Ovary (tissue), 9 donors: ENCODE measurements around the gene FBXO45. TPM values are rescaled to one million over a fixed set of nuclear protein-coding genes. Genes with fewer than 3 reads are reported as not detected.
A peak's percentile ranks its signal among the peaks of the same experiment; 100 is the strongest.

Source experiments
- DNase-seq, 5 donors: peaks; one replicate each; pipeline ENCODE4 v3.0.0-alpha.2; 2019 to 2020
- H3K27ac ChIP-seq, 2 donors: fragments of 200-600 bp; one replicate each; pipeline versions ENCODE4 v1.5.1 to v1.8.0; 2019 to 2022
- H3K27me3 ChIP-seq: fragments of 200-600 bp; one replicate; pipeline ENCODE4 v1.8.0; 2022
- H3K36me3 ChIP-seq: fragments of 200-600 bp; sonication (generic); one replicate; pipeline ENCODE4 v1.5.1; 2019
- H3K4me1 ChIP-seq: one replicate; pipeline ENCODE4 v1.8.1; 2013; ENCODE audit warnings: mild to moderate bottlenecking, moderate library complexity; ENCODE audit not compliant: insufficient read depth
- H3K4me3 ChIP-seq: fragments of 200-600 bp; sonication (generic); one replicate; pipeline ENCODE4 v1.5.1; 2017
- H3K9me3 ChIP-seq, 2 donors: fragments of 200-600 bp in 1 of 2; sonication (generic) in 1 of 2; one replicate each; pipeline versions ENCODE4 v1.5.1 to v1.8.1; 2013 to 2019; ENCODE audit warnings: mild to moderate bottlenecking in 1 of 2, moderate library complexity in 1 of 2
- EP300 ChIP-seq: sonication (generic); formaldehyde crosslinking; IDR thresholded peaks from one replicate; pipeline ENCODE4 v1.6.1; 2017; ENCODE audit warnings: antibody characterized with exemption
- POLR2A ChIP-seq: fragments of 450-650 bp; IDR thresholded peaks from one replicate; pipeline ENCODE4 v1.6.1; 2017; ENCODE audit warnings: antibody characterized with exemption, mild to moderate bottlenecking, moderate library complexity
- WGBS, 3 donors: extraction: QIAGEN DNeasy Blood & Tissue Kit in 1 of 3; methylation state at CpG; one replicate each; pipeline versions ENCODE4 v1.1.5 to v1.1.7; 2013 to 2017; 5-methylcytosine and 5-hydroxymethylcytosine counted together
- intact Hi-C, 4 donors: fragments of 100-400 bp; cut with DNase I; formaldehyde crosslinking; loops; one replicate each; pipeline versions ENCODE4 v1.11.0 to v1.15.1; 2022 to 2023
- polyA plus RNA-seq, 2 donors: library from polyadenylated mRNA; stranded (reverse); fragments of 200-250 nt in 1 of 2; fragments of 350-450 nt in 1 of 2; fragmentation: Illumina TruSeq in 1 of 2; extraction: RNeasy Lipid Tissue Mini Kit (QIAGEN cat#74804) in 1 of 2; gene quantifications; one replicate each; pipeline ENCODE4 v1.2.3, GENCODE V29; 2013 to 2014
- total RNA-seq, 7 donors: library from RNA; depleted of rRNA in 2 of 7; stranded (reverse); fragments of >200 nt in 2 of 7; fragmentation: NEBNext Ultra II Directional in 3 of 7; extraction: Animal tissue kit (Norgen Biotek cat#: 25700) in 3 of 7; gene quantifications; one replicate each; pipeline versions ENCODE4 v1.1.0 to v1.2.4, GENCODE V29; 2016 to 2023
- TF ChIP-seq, protein P1 (sequence below), 3 donors: fragments of 450-650 bp in 2 of 3; fragments of 200-600 bp in 1 of 3; IDR thresholded peaks; one replicate each; pipeline versions ENCODE4 v1.5.1 to v1.8.0; 2016 to 2022; ENCODE audit warnings: antibody characterized with exemption in 3 of 3, mild to moderate bottlenecking in 1 of 3
- donor health status: DM: no; HTN: no; CAD: no; lungs with moderate emphysema.
- donor health status: DM: no; HTN: no; CAD: no.
- donor health status: Bipolar disorder and iron deficiency.
- donor health status: DM: yes; HTN: yes; CAD: no.
- donor health status: DM: no; HTN: no; CAD: no.
- donor health status: DM: yes; HTN: yes; CAD: no.

The FBXO45 gene
- total and polyA plus RNA-seq, 9 donors, result 3.8 to 8.2 (median 7.2) TPM

DNA sequence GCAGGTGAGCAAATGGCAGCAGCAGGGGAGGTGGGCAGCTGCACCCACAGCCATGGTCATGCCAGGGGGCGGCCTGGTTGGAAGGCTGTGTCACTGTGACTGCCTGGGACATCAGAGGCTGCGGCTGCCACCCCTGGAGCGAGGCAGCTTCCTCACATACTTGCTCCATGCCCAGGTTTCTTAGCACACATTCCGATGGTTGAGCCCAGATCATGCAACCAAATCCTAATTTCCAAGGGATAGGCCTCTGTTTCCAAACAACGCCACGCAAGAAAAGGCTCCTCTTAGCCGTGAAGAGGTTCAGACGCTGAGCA lies 59.4 kb downstream of the FBXO45 start:
- 86 to 90% (median 90%) methylated on average over 8 of the region's 8 CpGs for WGBS, 3 donors
- no peak for TF ChIP-seq EP300
- no peaks in the 10 kb centered on the region for H3K36me3 ChIP-seq
- no peaks in the 10 kb centered on the region for H3K27me3 ChIP-seq
- H3K9me3 ChIP-seq, result no peaks in the 10 kb centered on the region
- peaks cover 3% of the 10 kb centered on the region for H3K4me1 ChIP-seq
- H3K27ac ChIP-seq, result no peak overlapping the region
- intact Hi-C loops, result no loop called here
- H3K4me3 ChIP-seq, result no peak overlapping the region
- no peak for DNase-seq

DNA sequence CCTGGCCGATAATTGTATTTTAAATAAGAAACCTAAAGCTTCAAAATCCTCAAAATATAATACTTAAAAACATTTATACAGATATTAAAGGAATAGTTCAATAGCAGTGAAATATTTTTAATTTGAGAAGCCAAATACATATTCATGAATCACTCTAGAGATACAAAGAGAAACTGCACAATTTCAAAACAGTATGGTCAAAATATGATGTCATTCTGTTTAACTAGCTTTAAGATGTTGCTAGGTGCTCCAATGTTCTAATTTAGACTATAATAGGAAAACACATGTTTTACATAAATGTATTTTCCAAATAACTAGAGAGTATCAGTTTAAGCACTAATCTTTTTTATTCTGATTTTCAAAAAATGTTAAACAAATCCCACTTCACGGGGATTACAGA lies 60.8 kb downstream of the FBXO45 start:
- Histone ChIP-seq H3K36me3 (no peaks in the 10 kb centered on the region), H3K4me3 (no peak overlapping the region), H3K27ac (no peak overlapping the region), H3K4me1 (peaks cover 3% of the 10 kb centered on the region), H3K27me3 (no peaks in the 10 kb centered on the region), H3K9me3 (no peaks in the 10 kb centered on the region)
- WGBS, 3 donors, result 70 to 87% (median 80%) methylated on average over 2 of the region's 2 CpGs
- intact Hi-C loops, result no loop called here
- DNase-seq, result no peak
- TF ChIP-seq, protein P1, sequence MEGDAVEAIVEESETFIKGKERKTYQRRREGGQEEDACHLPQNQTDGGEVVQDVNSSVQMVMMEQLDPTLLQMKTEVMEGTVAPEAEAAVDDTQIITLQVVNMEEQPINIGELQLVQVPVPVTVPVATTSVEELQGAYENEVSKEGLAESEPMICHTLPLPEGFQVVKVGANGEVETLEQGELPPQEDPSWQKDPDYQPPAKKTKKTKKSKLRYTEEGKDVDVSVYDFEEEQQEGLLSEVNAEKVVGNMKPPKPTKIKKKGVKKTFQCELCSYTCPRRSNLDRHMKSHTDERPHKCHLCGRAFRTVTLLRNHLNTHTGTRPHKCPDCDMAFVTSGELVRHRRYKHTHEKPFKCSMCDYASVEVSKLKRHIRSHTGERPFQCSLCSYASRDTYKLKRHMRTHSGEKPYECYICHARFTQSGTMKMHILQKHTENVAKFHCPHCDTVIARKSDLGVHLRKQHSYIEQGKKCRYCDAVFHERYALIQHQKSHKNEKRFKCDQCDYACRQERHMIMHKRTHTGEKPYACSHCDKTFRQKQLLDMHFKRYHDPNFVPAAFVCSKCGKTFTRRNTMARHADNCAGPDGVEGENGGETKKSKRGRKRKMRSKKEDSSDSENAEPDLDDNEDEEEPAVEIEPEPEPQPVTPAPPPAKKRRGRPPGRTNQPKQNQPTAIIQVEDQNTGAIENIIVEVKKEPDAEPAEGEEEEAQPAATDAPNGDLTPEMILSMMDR (IDR thresholded peaks at IDR 0.05), result no peak
- TF ChIP-seq POLR2A, result no peak
- TF ChIP-seq EP300, result no peak

DNA sequence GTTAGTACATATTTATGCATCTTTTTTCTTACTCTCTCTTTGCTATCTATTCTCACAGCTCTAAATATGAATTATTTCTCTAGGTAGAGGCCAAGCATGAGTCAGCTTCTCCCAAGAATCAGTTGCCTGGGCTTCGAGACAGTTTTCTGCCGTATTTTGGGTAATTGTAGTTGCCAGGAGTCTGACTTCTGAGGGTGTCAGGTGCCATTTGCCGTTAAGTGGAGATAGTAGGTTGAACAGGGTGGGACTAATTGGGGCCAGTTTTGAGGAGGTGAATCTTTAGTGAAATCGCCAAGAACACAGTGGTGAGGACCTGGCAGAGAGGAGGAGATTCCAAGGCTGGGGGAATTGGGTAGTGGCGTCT lies 63.2 kb downstream of the FBXO45 start:
- Histone ChIP-seq H3K4me3 (peak overlapping the region; percentile 47), H3K4me1 (peaks cover 3% of the 10 kb centered on the region), H3K36me3 (no peaks in the 10 kb centered on the region), H3K9me3 (no peaks in the 10 kb centered on the region), H3K27me3 (no peaks in the 10 kb centered on the region), H3K27ac (no peak overlapping the region)
- 14 to 20% (median 19%) methylated on average over 5 of the region's 5 CpGs for WGBS, 3 donors
- intact Hi-C loops, result loop anchor here in 1 of 4 donors (5.0 kb wide), 1 partner anchor 306 kb away; no protein-coding TSS in a partner anchor
- TF ChIP-seq EP300 (no peak), POLR2A (no peak)
- TF ChIP-seq, protein P1 (IDR thresholded peaks at IDR 0.05), result no peak
- DNase-seq, result no peak

DNA sequence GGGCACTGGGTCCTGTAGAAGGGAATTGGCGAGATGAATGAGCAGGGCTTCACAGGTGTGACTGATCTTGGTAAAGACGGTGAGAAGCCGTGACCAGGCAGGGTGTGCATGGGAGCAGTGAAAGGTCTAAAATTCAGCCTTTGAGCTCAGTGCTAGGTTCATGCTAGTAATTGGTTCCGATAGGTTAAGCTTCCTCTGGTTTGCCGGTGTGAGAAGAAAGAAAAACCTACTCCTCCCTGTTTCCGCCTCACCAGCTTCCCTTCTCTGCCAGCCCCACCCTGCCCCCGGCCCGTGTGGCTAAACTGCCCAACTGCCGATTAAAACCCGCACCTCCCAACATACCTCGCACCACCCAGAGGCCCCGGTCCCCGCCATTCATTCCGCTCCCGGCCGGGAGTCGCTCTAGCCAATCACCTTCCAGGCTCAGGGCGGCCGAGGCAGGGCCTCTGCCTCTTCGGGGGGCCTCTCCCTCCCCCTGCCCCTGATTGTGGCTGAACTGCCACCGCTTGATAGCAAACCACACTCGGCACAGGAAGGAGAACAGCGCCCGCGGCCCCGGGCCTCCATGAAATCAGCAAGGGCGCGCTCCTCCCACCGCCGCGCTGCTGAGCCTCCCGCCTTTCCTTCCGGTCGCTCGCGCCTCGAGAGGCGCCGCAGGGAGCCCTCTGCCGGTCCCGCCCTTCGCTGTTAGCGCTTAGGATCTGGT lies 63.7 kb downstream of the FBXO45 start:
- Histone ChIP-seq H3K36me3 (no peaks in the 10 kb centered on the region), H3K9me3 (no peaks in the 10 kb centered on the region), H3K27ac (peak overlapping the region in 1 of 2 donors; percentile 41), H3K27me3 (no peaks in the 10 kb centered on the region), H3K4me1 (peaks cover 3% of the 10 kb centered on the region), H3K4me3 (peak overlapping the region; percentile 47)
- 1% methylated on average over 41 to 43 of the region's 43 CpGs for WGBS, 3 donors
- DNase-seq, result peak; percentile 46 to 78 (median 63)
- no peak for TF ChIP-seq EP300
- TF ChIP-seq POLR2A, result no peak
- TF ChIP-seq, protein P1 (IDR thresholded peaks at IDR 0.05), result no peak
- intact Hi-C loops, result loop anchor here in 1 of 4 donors (5.0 kb wide), 1 partner anchor 305 kb away; no protein-coding TSS in a partner anchor

DNA sequence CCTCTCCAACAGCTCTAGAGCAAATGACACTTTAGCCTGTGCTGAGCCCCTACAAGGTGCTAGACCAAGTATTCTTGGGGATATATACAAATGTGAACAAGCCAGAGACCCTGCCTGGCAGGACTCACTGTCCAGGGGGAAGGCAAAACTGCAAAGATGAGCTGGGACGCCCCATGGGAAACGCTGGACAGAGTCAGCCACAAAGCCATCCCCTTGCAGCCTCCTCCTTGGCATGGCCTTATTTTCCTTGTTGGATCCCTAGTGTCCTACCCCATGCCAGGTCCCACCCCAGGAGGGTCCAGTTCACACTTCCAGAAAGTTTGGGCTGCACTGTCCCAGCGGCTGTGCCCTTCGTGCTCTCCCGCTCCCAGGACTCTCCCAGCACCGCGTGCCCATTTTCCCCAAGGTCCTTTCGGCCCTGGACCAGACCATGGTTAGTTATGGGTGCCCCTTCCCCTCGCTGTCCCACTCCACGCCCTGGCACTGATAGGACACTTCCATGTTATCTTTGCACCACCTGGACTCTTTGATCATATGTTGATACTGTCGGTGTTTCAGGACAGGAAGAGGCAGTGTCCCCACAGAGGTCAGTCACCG lies 65.2 kb downstream of the FBXO45 start:
- intact Hi-C loops, result loop anchor here in 1 of 4 donors (5.0 kb wide), 1 partner anchor 304 kb away; no protein-coding TSS in a partner anchor
- no peak overlapping the region for H3K4me3 ChIP-seq
- H3K27me3 ChIP-seq, result no peaks in the 10 kb centered on the region
- no peaks in the 10 kb centered on the region for H3K9me3 ChIP-seq
- no peak overlapping the region for H3K27ac ChIP-seq
- TF ChIP-seq, protein P1 (IDR thresholded peaks at IDR 0.05), result no peak
- TF ChIP-seq POLR2A (no peak), EP300 (no peak)
- H3K36me3 ChIP-seq, result no peaks in the 10 kb centered on the region
- H3K4me1 ChIP-seq, result peaks cover 3% of the 10 kb centered on the region
- DNase-seq, result no peak
- WGBS, 3 donors, result 89 to 93% (median 90%) methylated on average over 12 of the region's 12 CpGs
